K562 (cell line): Measurements from ENCODE around the gene SCARF2. TPM values are rescaled to one million over a fixed set of nuclear protein-coding genes. Genes with fewer than 3 reads are reported as not detected.
A peak's percentile ranks its signal among the peaks of the same experiment; 100 is the strongest.

Experiments
- ATAC-seq: fragments of 200-7000 bp; cut with Tn5 transposase; 3 replicates; pipeline ENCODE4 v1.9.1; 2020; ENCODE audit warnings: moderate library complexity
- BruUV-seq: library from RNA; stranded (reverse); fragments of 400-500 nt; replicated peaks from 2 replicates; lab custom pipeline; 2021; lab: Mats Ljungman, UMichigan
- CTCF ChIA-PET: fragments of 300-600 bp; formaldehyde crosslinking; extraction: SDS; loops from one replicate; lab custom pipeline; 2021; ENCODE audit warnings: low intra/inter-chr PET ratio; lab: Yijun Ruan, JAX
- POLR2A ChIA-PET: fragments of 300-600, 350-650 bp; sonication (Branson Sonifier 250); formaldehyde crosslinking; extraction: SDS; loops from one replicate; lab custom pipeline; 2021; ENCODE audit warnings: antibody characterized with exemption, inconsistent platforms; lab: Yijun Ruan, JAX
- DNase-seq, 4 experiments: peaks; one replicate each; pipeline versions ENCODE4 v3.0.0 to v3.0.0-alpha.2; 2011 to 2018; ENCODE audit warnings: low spot score in 3 of 4, mixed read lengths in 3 of 4; ENCODE audit errors: extremely low read depth in 1 of 4
- FAIRE-seq: peaks from 2 replicates; lab custom pipeline; 2011; peaks lifted over from hg19 to GRCh38; lab: Jason Lieb, UNC
- H2AFZ ChIP-seq: 2 replicates; pipeline ENCODE4 v1.6.0; 2011; ENCODE audit warnings: low read depth, low read length, control low read depth, inconsistent platforms
- H3K27ac ChIP-seq: fragments of 200-600 bp; 3 replicates; pipeline ENCODE4 v1.8.0; 2011; ENCODE audit warnings: low read depth, mild to moderate bottlenecking, control low read depth, inconsistent platforms, low read length, moderate library complexity, mixed read lengths; ENCODE audit errors: extremely low read depth
- H3K27me3 ChIP-seq, 2 experiments: fragments of 300-600 bp in 1 of 2; 2 replicates in 1 of 2; 3 replicates in 1 of 2; pipeline versions ENCODE4 v1.6.0 to v1.8.0; 2011; ENCODE audit warnings: inconsistent platforms in 2 of 2, low read length in 2 of 2, mild to moderate bottlenecking in 1 of 2, mixed read lengths in 1 of 2, moderate library complexity in 1 of 2; ENCODE audit not compliant: control insufficient read depth in 2 of 2, insufficient read depth in 2 of 2
- H3K36me3 ChIP-seq: fragments of 300-600 bp; 3 replicates; pipeline ENCODE4 v1.8.0; 2011; ENCODE audit warnings: mild to moderate bottlenecking, low read length, inconsistent platforms; ENCODE audit not compliant: control insufficient read depth, insufficient read depth
- H3K4me1 ChIP-seq, 2 experiments: fragments of 200-600 bp in 1 of 2; replicated peaks in 1 of 2; 2 replicates in 1 of 2; 3 replicates in 1 of 2; pipeline versions ENCODE4 v1.5.1 to v1.8.0; 2011; ENCODE audit warnings: inconsistent platforms in 2 of 2, low read length in 2 of 2, mild to moderate bottlenecking in 1 of 2, mixed read lengths in 1 of 2, moderate library complexity in 1 of 2; ENCODE audit not compliant: control insufficient read depth in 2 of 2, insufficient read depth in 2 of 2
- H3K4me2 ChIP-seq: 2 replicates; pipeline ENCODE4 v1.6.1; 2011; ENCODE audit warnings: low read length, control low read depth, inconsistent platforms, mixed read lengths; ENCODE audit not compliant: insufficient read depth
- H3K4me3 ChIP-seq: fragments of 200-600 bp; sonication (generic), shearing (Covaris generic); 2 replicates; pipeline ENCODE4 v1.5.1; 2016; ENCODE audit warnings: control low read depth, inconsistent platforms
- H3K79me2 ChIP-seq: fragments of 200-600 bp; 3 replicates; pipeline ENCODE4 v1.8.0; 2011; ENCODE audit warnings: low read length, inconsistent platforms; ENCODE audit not compliant: control insufficient read depth, insufficient read depth
- H3K9ac ChIP-seq, 2 experiments: 2 replicates each; pipeline versions ENCODE4 v1.6.0 to v1.6.1; 2011; ENCODE audit warnings: low read depth in 2 of 2, low read length in 2 of 2, control low read depth in 1 of 2, inconsistent platforms in 1 of 2, mild to moderate bottlenecking in 1 of 2, mixed read lengths in 1 of 2; ENCODE audit not compliant: insufficient read depth in 1 of 2
- H3K9me1 ChIP-seq: one replicate; pipeline ENCODE4 v1.6.0; 2011; ENCODE audit warnings: inconsistent platforms, mild to moderate bottlenecking, low read length, moderate library complexity; ENCODE audit not compliant: control insufficient read depth, insufficient read depth
- H3K9me3 ChIP-seq: replicated peaks from 2 replicates; pipeline ENCODE4 v1.5.1; 2011; ENCODE audit warnings: low read depth, low read length, inconsistent platforms; ENCODE audit not compliant: control insufficient read depth, insufficient read depth
- H4K20me1 ChIP-seq: replicated peaks from 2 replicates; pipeline ENCODE4 v1.6.1; 2011; ENCODE audit warnings: low read length, inconsistent platforms, mixed read lengths; ENCODE audit not compliant: control insufficient read depth, insufficient read depth
- BACH1 ChIP-seq: fragments of 200-800 bp; sonication (Bioruptor generic); IDR thresholded peaks from 2 replicates; pipeline ENCODE4 v1.6.1; 2016; ENCODE audit warnings: missing genetic modification characterization, missing compliant biosample characterization
- BRCA1 ChIP-seq, 2 experiments: fragments of 450-650 bp in 1 of 2; sonication (generic) in 1 of 2; formaldehyde crosslinking in 1 of 2; IDR thresholded peaks; 2 replicates each; pipeline versions ENCODE4 v1.5.0 to v1.6.1; 2017 to 2020; ENCODE audit warnings: mild to moderate bottlenecking in 1 of 2, missing genetic modification reagents in 1 of 2
- FOXA3 ChIP-seq, 2 experiments: fragments of 450-650 bp in 1 of 2; sonication (generic) in 1 of 2; formaldehyde crosslinking; IDR thresholded peaks in 1 of 2; conservative IDR thresholded peaks in 1 of 2; 2 replicates each; pipeline versions ENCODE4 v1.4.0 to v1.8.0; 2020 to 2022; ENCODE audit warnings: mild to moderate bottlenecking in 2 of 2, missing genetic modification reagents in 1 of 2
- L3MBTL2 ChIP-seq: fragments of 450-650 bp; IDR thresholded peaks from 2 replicates; pipeline ENCODE4 v1.6.1; 2016; ENCODE audit warnings: mild to moderate bottlenecking, moderate library complexity
- NFE2 ChIP-seq: IDR thresholded peaks from 2 replicates; pipeline ENCODE4 v1.6.1; 2014; ENCODE audit warnings: antibody characterized with exemption, low read depth
- NFE2L1 ChIP-seq: fragments of 450-650 bp; IDR thresholded peaks from 2 replicates; pipeline ENCODE4 v1.6.1; 2016; ENCODE audit warnings: missing genetic modification characterization, low read depth, mild to moderate bottlenecking, missing compliant biosample characterization, moderate library complexity, borderline replicate concordance
- RBM17 ChIP-seq: fragments of 200-400 bp; formaldehyde crosslinking; IDR thresholded peaks from 2 replicates; pipeline ENCODE4 v1.6.1; 2017; ENCODE audit warnings: low read depth, mild to moderate bottlenecking, low read length, borderline replicate concordance
- TEAD1 ChIP-seq, 2 experiments: fragments of 450-650 bp in 1 of 2; sonication (generic) in 1 of 2; formaldehyde crosslinking; IDR thresholded peaks; 2 replicates each; pipeline versions ENCODE4 v1.4.0 to v1.8.0; 2020 to 2022; ENCODE audit warnings: mild to moderate bottlenecking in 2 of 2, missing genetic modification reagents in 1 of 2
- YBX1 ChIP-seq: fragments of 450-650 bp; IDR thresholded peaks from 2 replicates; pipeline ENCODE4 v1.7.1; 2016; ENCODE audit warnings: mild to moderate bottlenecking
- ZC3H11A ChIP-seq: IDR thresholded peaks from 2 replicates; pipeline ENCODE4 v1.6.1; 2012; ENCODE audit warnings: low read depth, low read length, improper control_type of control experiment
- ZNF561 ChIP-seq: fragments of 450-650 bp; formaldehyde crosslinking; conservative IDR thresholded peaks from 2 replicates; pipeline ENCODE4 v1.4.0; 2020; ENCODE audit warnings: mild to moderate bottlenecking, moderate library complexity
- WGBS: fragments of 100-300 bp; shearing (Covaris generic); methylation state at CpG from one replicate; pipeline ENCODE4 v1.1.6; 2016; ENCODE audit warnings: low coverage, mixed read lengths; ENCODE audit not compliant: insufficient coverage; ENCODE audit errors: missing lambda C conversion rate; 5-methylcytosine and 5-hydroxymethylcytosine counted together
- in situ Hi-C: fragments of 300-500 bp; cut with MboI; formaldehyde crosslinking; loops from 4 replicates; pipeline ENCODE4 v1.15.0; 2018; ENCODE audit warnings: inconsistent platforms, mixed read lengths
- intact Hi-C: fragments of 100-400 bp; cut with micrococcal nuclease; formaldehyde crosslinking; loops from 2 replicates; pipeline ENCODE4 v1.14.2; 2022
- polyA plus RNA-seq, 8 experiments: library from polyadenylated mRNA; depleted of rRNA in 4 of 8; stranded (reverse) in 5 of 8; unstranded in 3 of 8; fragments of >200 nt; fragmentation: Nextera tagmentation in 2 of 8; fragmentation: Illumina TruSeq in 1 of 8; extraction: Ambion mirVana in 2 of 8; extraction: Trizol in 1 of 8; gene quantifications; 2 replicates each; pipeline versions ENCODE4 v1.2.1 to v1.2.3, GENCODE V29; 2011 to 2014; ENCODE audit warnings: inconsistent platforms in 1 of 8, missing spikeins in 1 of 8
- total RNA-seq, 7 experiments: library from RNA; depleted of rRNA in 6 of 7; stranded (reverse); fragments of >200 nt in 6 of 7; fragmentation: Illumina TruSeq in 2 of 7; extraction: Trizol in 2 of 7; gene quantifications; 2 replicates each; pipeline versions ENCODE4 v1.2.1 to v1.2.3, GENCODE V29; 2011 to 2021; ENCODE audit warnings: low replicate concordance in 1 of 7
- TF ChIP-seq, protein P1 (sequence below): fragments of 200-800 bp; sonication (Bioruptor generic); IDR thresholded peaks from 2 replicates; pipeline ENCODE4 v1.6.1; 2017; ENCODE audit warnings: missing genetic modification characterization, missing compliant biosample characterization
- TF ChIP-seq, protein P2 (sequence below): fragments of 250-450 bp; sonication (Bioruptor Pico); IDR thresholded peaks from 2 replicates; pipeline ENCODE4 v1.4.0; 2020; ENCODE audit warnings: borderline replicate concordance
- TF ChIP-seq, protein P3 (sequence below): fragments of 450-650 bp; conservative IDR thresholded peaks from 2 replicates; pipeline ENCODE4 v1.6.1; 2016; ENCODE audit warnings: missing genetic modification characterization, low read depth, mild to moderate bottlenecking, missing compliant biosample characterization, moderate library complexity
- TF ChIP-seq, protein P4 (sequence below), 2 experiments: fragments of 450-650 bp in 1 of 2; sonication (generic) in 1 of 2; formaldehyde crosslinking in 1 of 2; IDR thresholded peaks in 1 of 2; conservative IDR thresholded peaks in 1 of 2; 2 replicates each; pipeline versions ENCODE4 v1.6.1 to v1.8.1; 2016 to 2023; ENCODE audit warnings: mild to moderate bottlenecking in 2 of 2, moderate library complexity in 2 of 2, inconsistent platforms in 1 of 2, missing genetic modification reagents in 1 of 2

The SCARF2 gene
- total and polyA plus RNA-seq, 9 of the 15 experiments (the other 6 are each of a cell fraction or from before 2014, with no cell fraction given) = 0.06 to 0.32 (median 0.21) TPM; not detected in 5

DNA sequence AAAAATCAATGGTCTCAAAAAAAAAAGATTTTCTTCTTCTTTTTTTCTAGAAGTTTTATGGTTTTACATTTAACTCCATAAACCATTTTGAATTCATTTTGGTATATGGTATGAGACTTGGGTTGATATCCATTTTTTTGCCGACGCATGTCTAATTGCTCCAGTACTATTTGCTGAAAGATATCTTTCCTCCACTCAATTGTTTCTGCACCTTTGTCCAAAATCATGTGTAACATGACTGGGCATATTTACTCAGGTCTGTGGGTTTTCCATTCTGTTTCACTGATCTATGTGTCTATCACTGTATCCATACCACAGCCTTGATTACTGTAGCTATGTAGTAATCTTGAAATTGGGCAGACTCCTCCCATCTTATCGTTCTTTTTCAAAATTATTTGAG is 15.6 kb upstream of the SCARF2 start (continued):
- TF ChIP-seq, protein P1, sequence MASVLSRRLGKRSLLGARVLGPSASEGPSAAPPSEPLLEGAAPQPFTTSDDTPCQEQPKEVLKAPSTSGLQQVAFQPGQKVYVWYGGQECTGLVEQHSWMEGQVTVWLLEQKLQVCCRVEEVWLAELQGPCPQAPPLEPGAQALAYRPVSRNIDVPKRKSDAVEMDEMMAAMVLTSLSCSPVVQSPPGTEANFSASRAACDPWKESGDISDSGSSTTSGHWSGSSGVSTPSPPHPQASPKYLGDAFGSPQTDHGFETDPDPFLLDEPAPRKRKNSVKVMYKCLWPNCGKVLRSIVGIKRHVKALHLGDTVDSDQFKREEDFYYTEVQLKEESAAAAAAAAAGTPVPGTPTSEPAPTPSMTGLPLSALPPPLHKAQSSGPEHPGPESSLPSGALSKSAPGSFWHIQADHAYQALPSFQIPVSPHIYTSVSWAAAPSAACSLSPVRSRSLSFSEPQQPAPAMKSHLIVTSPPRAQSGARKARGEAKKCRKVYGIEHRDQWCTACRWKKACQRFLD = no peak
- TF ChIP-seq NFE2L1 (tag) = peak; percentile 59; the same call in 1 of the 2 replicates
- TF ChIP-seq FOXA3 (CRISPR knock-in tag; conservative IDR thresholded peaks at IDR 0.05 in 1 of 2, IDR thresholded peaks at IDR 0.05 in 1 of 2) = 0 out of 4 replicates have a peak, but pooled peaks of 1 of the 2 experiments have one; percentile 9
- peak; percentile 79 for TF ChIP-seq NFE2
- no peak for TF ChIP-seq RBM17
- no peak for TF ChIP-seq ZC3H11A
- TF ChIP-seq BRCA1 (IDR thresholded peaks at IDR 0.05) = no peak
- TF ChIP-seq BRCA1 (CRISPR knock-in tag; IDR thresholded peaks at IDR 0.05) = no peak
- peak in 1 of 2 experiments; percentile 34; a peak in 1 of 4 replicates for TF ChIP-seq TEAD1 (CRISPR knock-in tag; IDR thresholded peaks at IDR 0.05)

DNA sequence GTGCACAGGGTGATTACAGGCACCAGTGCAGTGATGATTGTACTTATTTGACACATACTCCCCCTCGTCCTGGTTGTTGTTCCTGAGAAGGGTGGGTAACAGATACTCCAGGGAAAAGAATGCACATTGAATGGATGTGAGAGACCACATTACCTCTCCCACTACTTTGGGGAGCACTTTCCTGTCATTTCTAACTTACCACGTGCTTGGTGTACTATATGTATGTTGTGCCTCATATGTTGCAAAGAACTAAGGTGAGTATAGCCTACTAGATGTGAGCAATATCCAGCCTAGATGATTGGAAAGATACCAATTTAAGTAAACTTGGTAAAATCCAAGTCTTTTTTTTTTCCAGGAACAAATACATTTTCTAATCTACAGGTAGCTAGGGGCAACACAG is 14.3 kb upstream of the SCARF2 start:
- no peaks in the 10 kb centered on the region for H3K9me3 ChIP-seq
- BruUV-seq = no TSS peak
- in situ Hi-C loops (no loop called here), intact Hi-C loops (no loop called here)
- no peak overlapping the region for H3K4me3 ChIP-seq
- H3K27ac ChIP-seq = no peak overlapping the region
- 4% methylated on average over 2 of the region's 2 CpGs for WGBS
- H3K36me3 ChIP-seq = no peaks in the 10 kb centered on the region
- H3K9me1 ChIP-seq = no peaks in the 10 kb centered on the region
- peaks cover 26 to 35% of the 10 kb centered on the region in 2 experiments; a peak in 4 of 5 replicates for H3K27me3 ChIP-seq
- no peak overlapping the region for H2AFZ ChIP-seq
- peaks cover 12% of the 10 kb centered on the region; the same call in 1 of the 2 replicates for H4K20me1 ChIP-seq
- no peak for DNase-seq
- H3K9ac ChIP-seq = no peak overlapping the region
- ATAC-seq = no peak
- no peak overlapping the region for H3K4me2 ChIP-seq
- ChIA-PET CTCF (interaction anchor here (6.9 kb wide), 1 partner anchor 33 kb away, joined by 195 read pairs; no protein-coding TSS in a partner anchor), POLR2A (interaction anchor here (0.5 to 6.8 kb wide), 3 partner anchors 11 to 22 kb away, joined by 3 to 46 read pairs (median 3); no protein-coding TSS in a partner anchor)
- H3K79me2 ChIP-seq = no peaks in the 10 kb centered on the region
- H3K4me1 ChIP-seq = peaks cover 0 to 3% of the 10 kb centered on the region in 2 experiments; a peak in 2 of 5 replicates
- FAIRE-seq = no peak
- TF ChIP-seq L3MBTL2 = 0 out of 2 replicates have a peak, but pooled peaks have one; percentile 32
- no peak for TF ChIP-seq YBX1
- TF ChIP-seq, protein P2, sequence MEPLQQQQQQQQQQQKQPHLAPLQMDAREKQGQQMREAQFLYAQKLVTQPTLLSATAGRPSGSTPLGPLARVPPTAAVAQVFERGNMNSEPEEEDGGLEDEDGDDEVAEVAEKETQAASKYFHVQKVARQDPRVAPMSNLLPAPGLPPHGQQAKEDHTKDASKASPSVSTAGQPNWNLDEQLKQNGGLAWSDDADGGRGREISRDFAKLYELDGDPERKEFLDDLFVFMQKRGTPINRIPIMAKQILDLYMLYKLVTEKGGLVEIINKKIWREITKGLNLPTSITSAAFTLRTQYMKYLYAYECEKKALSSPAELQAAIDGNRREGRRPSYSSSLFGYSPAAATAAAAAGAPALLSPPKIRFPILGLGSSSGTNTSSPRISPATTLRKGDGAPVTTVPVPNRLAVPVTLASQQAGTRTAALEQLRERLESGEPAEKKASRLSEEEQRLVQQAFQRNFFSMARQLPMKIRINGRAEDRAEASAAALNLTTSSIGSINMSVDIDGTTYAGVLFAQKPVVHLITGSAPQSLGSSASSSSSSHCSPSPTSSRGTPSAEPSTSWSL (CRISPR knock-in tag) = no peak
- TF ChIP-seq BACH1 = no peak
- TF ChIP-seq, protein P3, sequence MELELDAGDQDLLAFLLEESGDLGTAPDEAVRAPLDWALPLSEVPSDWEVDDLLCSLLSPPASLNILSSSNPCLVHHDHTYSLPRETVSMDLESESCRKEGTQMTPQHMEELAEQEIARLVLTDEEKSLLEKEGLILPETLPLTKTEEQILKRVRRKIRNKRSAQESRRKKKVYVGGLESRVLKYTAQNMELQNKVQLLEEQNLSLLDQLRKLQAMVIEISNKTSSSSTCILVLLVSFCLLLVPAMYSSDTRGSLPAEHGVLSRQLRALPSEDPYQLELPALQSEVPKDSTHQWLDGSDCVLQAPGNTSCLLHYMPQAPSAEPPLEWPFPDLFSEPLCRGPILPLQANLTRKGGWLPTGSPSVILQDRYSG (tag) = no peak
- TF ChIP-seq ZNF561 = no peak
- TF ChIP-seq, protein P4, sequence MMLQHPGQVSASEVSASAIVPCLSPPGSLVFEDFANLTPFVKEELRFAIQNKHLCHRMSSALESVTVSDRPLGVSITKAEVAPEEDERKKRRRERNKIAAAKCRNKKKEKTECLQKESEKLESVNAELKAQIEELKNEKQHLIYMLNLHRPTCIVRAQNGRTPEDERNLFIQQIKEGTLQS (IDR thresholded peaks at IDR 0.05) = no peak
- TF ChIP-seq, protein P4 (CRISPR knock-in tag; conservative IDR thresholded peaks at IDR 0.05) = 0 out of 2 replicates have a peak, but pooled peaks have one; percentile 16
